Stomach smooth muscle (tissue), 2 donors: ENCODE data around the gene PPP1R12B.
"Not testable (repeated sequence)": the region's sequence is repeated elsewhere in the genome, so short reads cannot be mapped to it uniquely, and the experiment has no call there.

Source experiments
- H3K27ac ChIP-seq: one replicate; pipeline ENCODE4 v1.7.0; 2013; ENCODE audit warnings: mild to moderate bottlenecking, low read length, inconsistent platforms
- H3K27me3 ChIP-seq, 2 donors: one replicate each; pipeline ENCODE4 v1.7.0; 2013; ENCODE audit warnings: low read length in 2 of 2; ENCODE audit not compliant: insufficient read depth in 2 of 2, control insufficient read depth in 1 of 2
- H3K36me3 ChIP-seq, 2 donors: one replicate each; pipeline ENCODE4 v1.7.0; 2013; ENCODE audit warnings: low read length in 2 of 2; ENCODE audit not compliant: control insufficient read depth in 2 of 2, insufficient read depth in 2 of 2
- H3K4me1 ChIP-seq: one replicate; pipeline ENCODE4 v1.7.0; 2013; ENCODE audit warnings: low read length; ENCODE audit not compliant: control insufficient read depth, insufficient read depth
- H3K4me3 ChIP-seq, 2 donors: one replicate each; pipeline ENCODE4 v1.7.0; 2013; ENCODE audit warnings: low read length in 2 of 2
- H3K9ac ChIP-seq, 2 donors: one replicate each; pipeline ENCODE4 v1.7.0; 2013; ENCODE audit warnings: low read length in 2 of 2, mild to moderate bottlenecking in 1 of 2
- H3K9me3 ChIP-seq, 2 donors: one replicate each; pipeline ENCODE4 v1.7.0; 2013; ENCODE audit warnings: low read length in 2 of 2; ENCODE audit not compliant: control insufficient read depth in 2 of 2
- donor health status: healthy.
- donor health status: Pancreatic carcinoma.

PPP1R12B gene

GRCh38 chr1:202469123-202469522, 120.6 kb downstream of the PPP1R12B start:
- not testable (repeated sequence) for H3K4me3 ChIP-seq, H3K27ac ChIP-seq, H3K27me3 ChIP-seq, H3K4me1 ChIP-seq, H3K9ac ChIP-seq, H3K36me3 ChIP-seq, H3K9me3 ChIP-seq

- H3K9ac ChIP-seq: no peak overlapping the region
- H3K27ac ChIP-seq: no peak overlapping the region
- H3K4me3 ChIP-seq: no peak overlapping the region
- no peaks in the 10 kb centered on the region for H3K36me3 ChIP-seq
- H3K27me3 ChIP-seq: no peaks in the 10 kb centered on the region
- no peaks in the 10 kb centered on the region for H3K9me3 ChIP-seq
- no peaks in the 10 kb centered on the region for H3K4me1 ChIP-seq
Measured at GRCh38 chr1:202471246-202471645, 122.7 kb downstream of the PPP1R12B start.

- H3K27ac ChIP-seq, H3K36me3 ChIP-seq, H3K9me3 ChIP-seq, H3K9ac ChIP-seq, H3K4me3 ChIP-seq, H3K27me3 ChIP-seq, H3K4me1 ChIP-seq: not testable (repeated sequence)
Measured at GRCh38 chr1:202472347-202473124, 124.0 kb downstream of the PPP1R12B start.

- not testable (repeated sequence) for H3K4me1 ChIP-seq, H3K9ac ChIP-seq, H3K36me3 ChIP-seq, H3K27ac ChIP-seq, H3K27me3 ChIP-seq, H3K4me3 ChIP-seq, H3K9me3 ChIP-seq
Measured at GRCh38 chr1:202473266-202474045, 125.0 kb downstream of the PPP1R12B start.

DNA sequence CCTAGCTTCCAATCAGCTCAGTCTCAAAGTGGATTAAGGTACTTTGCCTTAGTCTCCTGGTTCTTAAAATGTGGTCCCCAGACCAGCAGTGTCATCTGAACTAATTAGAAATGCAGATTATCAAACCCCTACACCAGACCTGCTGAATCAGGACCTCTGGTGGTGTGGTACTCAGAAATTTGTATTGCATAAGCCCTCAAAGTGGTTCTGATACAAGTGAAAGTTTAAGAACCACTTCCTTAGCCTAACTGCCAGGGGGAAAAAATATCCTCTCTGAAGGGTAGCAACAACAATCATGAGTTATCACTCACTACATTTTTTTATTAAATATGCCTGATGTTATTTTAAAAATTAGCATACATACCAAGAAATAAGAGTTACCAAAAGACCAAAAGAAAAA, 131.2 kb downstream of the PPP1R12B start:
- not testable (repeated sequence) for H3K4me3 ChIP-seq, H3K9ac ChIP-seq, H3K9me3 ChIP-seq, H3K27ac ChIP-seq, H3K36me3 ChIP-seq, H3K4me1 ChIP-seq, H3K27me3 ChIP-seq

DNA sequence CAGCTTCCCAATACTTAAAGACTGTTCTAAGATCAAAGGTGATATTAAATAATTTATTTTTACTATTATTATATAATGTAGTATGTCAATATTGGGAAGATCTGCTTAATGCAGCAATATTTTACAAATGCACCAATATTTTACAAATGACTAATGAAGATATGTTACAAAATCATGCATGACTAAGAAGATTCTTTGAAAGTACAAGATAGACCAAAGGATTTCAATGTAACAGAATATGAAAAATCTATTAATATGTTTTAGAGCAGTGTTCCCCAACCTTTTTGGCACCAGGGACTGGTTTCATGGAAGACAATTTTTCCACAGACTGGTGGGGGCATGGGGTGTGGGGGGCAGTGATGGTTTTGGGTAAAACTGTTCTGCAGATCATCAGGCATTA, 132.1 kb downstream of the PPP1R12B start:
- H3K4me1 ChIP-seq: not testable (repeated sequence)

DNA sequence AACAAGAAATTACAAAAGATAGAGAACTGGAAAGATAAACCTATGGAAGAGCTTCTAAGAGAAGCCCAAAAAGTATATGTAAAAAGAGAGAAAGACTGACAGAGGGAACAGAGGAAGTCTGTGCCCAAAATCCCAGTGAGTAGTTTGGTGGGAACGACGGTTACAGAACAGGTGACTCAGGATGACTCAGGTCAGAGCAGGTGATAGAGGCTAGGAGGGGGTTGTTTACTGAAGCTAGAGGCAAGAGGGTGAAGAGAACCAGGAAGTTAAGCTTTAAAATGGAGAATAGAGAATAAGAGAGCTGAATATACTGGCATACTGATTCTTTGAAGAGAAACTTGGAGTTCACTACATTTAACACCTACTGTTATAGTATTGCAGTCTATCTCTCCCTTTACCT, 134.9 kb downstream of the PPP1R12B start:
- not testable (repeated sequence) for H3K27me3 ChIP-seq, H3K27ac ChIP-seq, H3K4me3 ChIP-seq, H3K4me1 ChIP-seq, H3K9ac ChIP-seq, H3K9me3 ChIP-seq, H3K36me3 ChIP-seq

More for the DNA sequence above, 132.1 kb downstream of the PPP1R12B start:
- H3K27ac ChIP-seq, H3K36me3 ChIP-seq, H3K9me3 ChIP-seq, H3K4me3 ChIP-seq, H3K9ac ChIP-seq, H3K27me3 ChIP-seq: not testable (repeated sequence)

DNA sequence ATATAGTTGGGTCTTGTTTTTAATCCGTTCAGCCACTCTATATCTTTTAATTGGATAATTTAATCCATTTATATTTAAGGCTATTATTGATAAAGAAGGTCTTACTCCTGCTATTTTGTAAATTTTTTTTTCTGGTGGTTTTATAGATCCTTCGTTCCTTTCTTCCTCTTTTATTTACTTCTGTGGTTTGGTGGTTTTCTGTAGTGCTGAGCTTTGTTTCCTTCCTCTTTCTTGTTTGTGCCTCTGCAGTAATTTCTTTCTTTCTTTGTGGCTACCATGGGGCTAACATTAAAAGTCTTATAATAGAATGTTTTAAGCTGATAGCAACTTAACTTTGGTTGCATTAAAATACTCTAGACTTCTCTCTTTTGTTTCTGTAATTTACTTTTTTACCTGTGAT, 135.5 kb downstream of the PPP1R12B start:
- H3K27me3 ChIP-seq, H3K27ac ChIP-seq, H3K9ac ChIP-seq, H3K4me3 ChIP-seq, H3K4me1 ChIP-seq, H3K9me3 ChIP-seq: not testable (repeated sequence)
- peaks cover 7 to 10% of the 10 kb centered on the region in 2 donors for H3K36me3 ChIP-seq

- H3K4me3 ChIP-seq, H3K4me1 ChIP-seq, H3K27ac ChIP-seq, H3K27me3 ChIP-seq, H3K9ac ChIP-seq, H3K9me3 ChIP-seq: not testable (repeated sequence)
- peaks cover 7 to 11% of the 10 kb centered on the region in 2 donors for H3K36me3 ChIP-seq
Measured at GRCh38 chr1:202484820-202485219, 136.3 kb downstream of the PPP1R12B start.

- H3K4me1 ChIP-seq, H3K27me3 ChIP-seq, H3K27ac ChIP-seq, H3K9me3 ChIP-seq, H3K4me3 ChIP-seq, H3K9ac ChIP-seq: not testable (repeated sequence)
- peaks cover 7 to 14% of the 10 kb centered on the region in 2 donors for H3K36me3 ChIP-seq
Measured at GRCh38 chr1:202488178-202488649, 139.7 kb downstream of the PPP1R12B start.

- H3K27me3 ChIP-seq, H3K9me3 ChIP-seq, H3K4me3 ChIP-seq, H3K9ac ChIP-seq, H3K27ac ChIP-seq, H3K4me1 ChIP-seq: not testable (repeated sequence)
- H3K36me3 ChIP-seq: peaks cover 7 to 14% of the 10 kb centered on the region in 2 donors
Measured at GRCh38 chr1:202489101-202489500, 140.6 kb downstream of the PPP1R12B start.
